ENCODE data around the gene TBC1D22A. TPM values are rescaled to one million over a fixed set of nuclear protein-coding genes. Genes with fewer than 3 reads are reported as not detected.

Gene TBC1D22A
- total RNA-seq, 1 donor from 2014 or later = 41.0 TPM

DNA sequence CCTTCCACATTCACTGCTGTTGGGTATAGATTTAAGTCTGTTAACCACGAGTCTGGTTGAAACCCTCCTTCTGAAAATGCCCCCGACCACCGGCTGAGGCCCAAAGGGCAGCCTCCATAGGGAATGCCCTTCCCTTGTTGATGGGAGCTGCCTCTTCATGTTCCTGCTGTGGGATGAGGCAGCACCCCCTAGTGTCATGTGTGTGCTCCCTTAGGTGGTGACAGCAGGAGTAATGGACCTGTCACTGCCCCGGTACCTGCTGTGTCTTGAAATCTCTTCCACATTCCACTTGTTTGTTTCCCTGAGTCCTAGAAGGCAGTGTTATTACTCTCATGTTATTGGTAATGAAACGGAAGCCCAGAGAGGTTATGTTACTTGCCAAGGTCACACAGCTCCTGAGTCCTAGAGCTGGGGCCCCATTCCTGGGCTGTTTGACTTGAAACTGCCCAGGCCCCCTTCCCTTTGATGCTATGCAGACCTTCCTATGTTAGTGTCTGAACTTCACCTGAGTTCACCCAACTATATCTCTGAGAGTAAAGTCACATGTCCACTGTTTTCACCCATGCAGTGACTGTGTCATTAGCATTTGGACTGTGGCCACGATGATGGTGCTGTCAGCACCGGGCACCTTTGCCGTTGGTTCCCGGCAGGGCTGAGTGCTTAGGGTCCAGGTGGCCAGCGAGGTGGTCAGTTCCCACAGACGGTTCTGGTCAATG lies 234.3 kb downstream of the TBC1D22A start:
- Mint-ChIP-seq H3K27me3 (no peaks in the 10 kb centered on the region), H3K27ac (no peak overlapping the region), H3K4me1 (peaks cover 18% of the 10 kb centered on the region), H3K4me3 (no peak overlapping the region), H3K36me3 (ENCODE audit: low read depth) (peaks cover 19% of the 10 kb centered on the region), H3K9me3 (no peaks in the 10 kb centered on the region)
- intact Hi-C loops (cut with micrococcal nuclease) = no loop called here
- no peak for DNase-seq

- H3K4me1 Mint-ChIP-seq = peaks cover 20% of the 10 kb centered on the region
- no peak overlapping the region for H3K4me3 Mint-ChIP-seq
- H3K27me3 Mint-ChIP-seq = no peaks in the 10 kb centered on the region
- intact Hi-C loops (cut with micrococcal nuclease) = no loop called here
- H3K27ac Mint-ChIP-seq = no peak overlapping the region
- peaks cover 16% of the 10 kb centered on the region for H3K36me3 Mint-ChIP-seq (ENCODE audit: low read depth)
- H3K9me3 Mint-ChIP-seq = no peaks in the 10 kb centered on the region
- no peak for DNase-seq
These were observed 235.0 kb downstream of the TBC1D22A start for GRCh38 chr22:46997311-46997970.

- H3K4me1 Mint-ChIP-seq = peaks cover 20% of the 10 kb centered on the region
- H3K27ac Mint-ChIP-seq = no peak overlapping the region
- intact Hi-C loops (cut with micrococcal nuclease) = no loop called here
- no peaks in the 10 kb centered on the region for H3K27me3 Mint-ChIP-seq
- H3K9me3 Mint-ChIP-seq = no peaks in the 10 kb centered on the region
- H3K36me3 Mint-ChIP-seq (ENCODE audit: low read depth) = peaks cover 16% of the 10 kb centered on the region
- H3K4me3 Mint-ChIP-seq = no peak overlapping the region
- no peak for DNase-seq
These were observed 235.9 kb downstream of the TBC1D22A start for GRCh38 chr22:46998331-46998730.

GRCh38 chr22:47000256-47000655 lies 237.8 kb downstream of the TBC1D22A start:
- intact Hi-C loops (cut with micrococcal nuclease) = no loop called here
- no peak for DNase-seq
- Mint-ChIP-seq H3K9me3 (no peaks in the 10 kb centered on the region), H3K36me3 (ENCODE audit: low read depth) (peaks cover 16% of the 10 kb centered on the region), H3K4me3 (peak overlapping the region; percentile 48), H3K27ac (peak overlapping the region; percentile 86), H3K4me1 (peaks cover 20% of the 10 kb centered on the region), H3K27me3 (no peaks in the 10 kb centered on the region)

GRCh38 chr22:47000888-47001287 lies 238.4 kb downstream of the TBC1D22A start:
- intact Hi-C loops (cut with micrococcal nuclease) = no loop called here
- peak; percentile 59 for DNase-seq

GRCh38 chr22:47001288-47001687 lies 238.8 kb downstream of the TBC1D22A start:
- intact Hi-C loops (cut with micrococcal nuclease) = no loop called here
- H3K36me3 Mint-ChIP-seq (ENCODE audit: low read depth) = peaks cover 16% of the 10 kb centered on the region
- no peaks in the 10 kb centered on the region for H3K27me3 Mint-ChIP-seq
- H3K9me3 Mint-ChIP-seq = no peaks in the 10 kb centered on the region
- peak overlapping the region; percentile 29 for H3K27ac Mint-ChIP-seq
- H3K4me3 Mint-ChIP-seq = no peak overlapping the region
- peak; percentile 62 for DNase-seq
- H3K4me1 Mint-ChIP-seq = peaks cover 20% of the 10 kb centered on the region

More at GRCh38 chr22:47000888-47001287, 238.4 kb downstream of the TBC1D22A start:
- no peaks in the 10 kb centered on the region for H3K27me3 Mint-ChIP-seq
- H3K36me3 Mint-ChIP-seq (ENCODE audit: low read depth) = peaks cover 16% of the 10 kb centered on the region
- peak overlapping the region; percentile 24 for H3K4me3 Mint-ChIP-seq
- peak overlapping the region; percentile 46 for H3K27ac Mint-ChIP-seq
- H3K4me1 Mint-ChIP-seq = peaks cover 20% of the 10 kb centered on the region
- H3K9me3 Mint-ChIP-seq = no peaks in the 10 kb centered on the region

DNA sequence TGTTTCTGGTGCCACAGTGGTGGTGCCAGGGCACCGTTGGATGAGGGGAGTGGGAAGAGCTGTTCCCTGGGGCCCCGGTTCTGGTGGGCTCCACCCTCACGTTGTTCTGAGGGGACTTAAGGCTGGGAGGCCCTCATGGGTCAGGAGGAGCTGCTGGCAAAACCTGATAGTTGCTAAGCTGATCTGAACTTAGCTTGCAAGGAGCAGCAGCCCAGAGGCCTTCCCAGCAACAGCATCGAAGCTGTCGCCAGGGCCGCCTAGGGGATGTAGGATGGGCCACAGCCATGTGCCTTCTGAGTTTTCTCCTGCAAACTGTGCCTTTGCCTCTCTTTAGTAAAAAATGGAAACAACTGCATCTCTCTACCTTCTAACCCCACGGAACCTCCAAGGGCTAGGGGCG lies 240.2 kb downstream of the TBC1D22A start:
- DNase-seq = no peak
- intact Hi-C loops (cut with micrococcal nuclease) = no loop called here
- H3K9me3 Mint-ChIP-seq = no peaks in the 10 kb centered on the region
- peaks cover 13% of the 10 kb centered on the region for H3K36me3 Mint-ChIP-seq (ENCODE audit: low read depth)
- H3K4me3 Mint-ChIP-seq = no peak overlapping the region
- no peak overlapping the region for H3K27ac Mint-ChIP-seq
- H3K4me1 Mint-ChIP-seq = peaks cover 18% of the 10 kb centered on the region
- H3K27me3 Mint-ChIP-seq = no peaks in the 10 kb centered on the region

GRCh38 chr22:47005506-47006408 lies 243.3 kb downstream of the TBC1D22A start:
- no peak for DNase-seq
- Mint-ChIP-seq H3K27me3 (no peaks in the 10 kb centered on the region), H3K9me3 (no peaks in the 10 kb centered on the region), H3K27ac (no peak overlapping the region), H3K4me1 (peaks cover 5% of the 10 kb centered on the region), H3K36me3 (ENCODE audit: low read depth) (peaks cover 2% of the 10 kb centered on the region), H3K4me3 (no peak overlapping the region)
- intact Hi-C loops (cut with micrococcal nuclease) = no loop called here

- Mint-ChIP-seq H3K9me3 (no peaks in the 10 kb centered on the region), H3K27me3 (no peaks in the 10 kb centered on the region), H3K4me1 (peaks cover 2% of the 10 kb centered on the region), H3K4me3 (no peak overlapping the region), H3K27ac (no peak overlapping the region), H3K36me3 (ENCODE audit: low read depth) (peaks cover 2% of the 10 kb centered on the region)
- no peak for DNase-seq
- intact Hi-C loops (cut with micrococcal nuclease) = no loop called here
These were observed 244.0 kb downstream of the TBC1D22A start for GRCh38 chr22:47006433-47006832.

GRCh38 chr22:47006869-47007268 lies 244.4 kb downstream of the TBC1D22A start:
- Mint-ChIP-seq H3K4me1 (peaks cover 2% of the 10 kb centered on the region), H3K4me3 (no peak overlapping the region), H3K27ac (no peak overlapping the region), H3K27me3 (no peaks in the 10 kb centered on the region), H3K9me3 (no peaks in the 10 kb centered on the region), H3K36me3 (ENCODE audit: low read depth) (peaks cover 2% of the 10 kb centered on the region)
- DNase-seq = no peak
- intact Hi-C loops (cut with micrococcal nuclease) = no loop called here

GRCh38 chr22:47007496-47007895 lies 245.0 kb downstream of the TBC1D22A start:
- no peak overlapping the region for H3K27ac Mint-ChIP-seq
- DNase-seq = no peak
- peaks cover 2% of the 10 kb centered on the region for H3K36me3 Mint-ChIP-seq (ENCODE audit: low read depth)
- H3K27me3 Mint-ChIP-seq = no peaks in the 10 kb centered on the region
- no peak overlapping the region for H3K4me3 Mint-ChIP-seq
- intact Hi-C loops (cut with micrococcal nuclease) = no loop called here
- H3K9me3 Mint-ChIP-seq = no peaks in the 10 kb centered on the region
- H3K4me1 Mint-ChIP-seq = no peaks in the 10 kb centered on the region

GRCh38 chr22:47008208-47008885 lies 245.9 kb downstream of the TBC1D22A start:
- no peaks in the 10 kb centered on the region for H3K9me3 Mint-ChIP-seq
- H3K27ac Mint-ChIP-seq = no peak overlapping the region
- intact Hi-C loops (cut with micrococcal nuclease) = no loop called here
- H3K27me3 Mint-ChIP-seq = no peaks in the 10 kb centered on the region
- DNase-seq = no peak
- H3K4me3 Mint-ChIP-seq = no peak overlapping the region
- H3K36me3 Mint-ChIP-seq (ENCODE audit: low read depth) = peaks cover 2% of the 10 kb centered on the region
- no peaks in the 10 kb centered on the region for H3K4me1 Mint-ChIP-seq

DNA sequence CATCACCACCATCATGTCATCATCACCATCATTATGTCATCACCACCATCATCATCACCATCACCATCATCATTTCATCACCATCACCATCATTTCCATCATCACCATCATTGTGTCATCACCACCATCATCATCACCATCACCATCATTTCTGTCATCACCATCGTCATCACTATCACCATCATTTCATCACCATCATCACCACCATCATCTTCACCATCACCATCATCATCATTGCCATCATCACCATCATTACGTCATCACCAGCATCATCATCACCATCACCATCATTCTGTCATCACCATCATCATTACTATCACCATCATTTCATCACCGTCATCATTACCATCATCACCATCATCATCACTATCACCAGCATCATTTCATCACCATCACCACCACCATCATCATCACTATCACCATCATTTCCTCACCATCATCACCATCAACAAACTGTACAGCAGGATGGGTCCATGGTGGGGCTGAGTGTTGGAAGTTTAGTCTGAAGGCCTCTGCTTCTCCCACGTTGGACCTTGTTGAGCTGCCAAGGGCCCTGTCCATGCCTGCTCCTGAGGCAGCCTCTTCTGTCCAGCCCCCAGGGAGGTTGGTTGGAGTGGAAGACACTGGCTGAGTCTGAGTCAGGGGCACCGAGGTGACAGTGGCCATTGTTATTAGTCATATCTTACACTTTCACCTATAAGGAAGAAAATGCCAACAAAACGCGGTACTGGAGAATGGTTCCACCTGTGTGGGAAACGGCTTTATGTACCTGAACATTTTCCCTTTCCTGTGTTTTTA lies 247.1 kb downstream of the TBC1D22A start:
- H3K36me3 Mint-ChIP-seq (ENCODE audit: low read depth) = peaks cover 2% of the 10 kb centered on the region
- H3K27ac Mint-ChIP-seq = no peak overlapping the region
- H3K4me1 Mint-ChIP-seq = no peaks in the 10 kb centered on the region
- no peak overlapping the region for H3K4me3 Mint-ChIP-seq
- intact Hi-C loops (cut with micrococcal nuclease) = no loop called here
- H3K9me3 Mint-ChIP-seq = no peaks in the 10 kb centered on the region
- no peaks in the 10 kb centered on the region for H3K27me3 Mint-ChIP-seq
- DNase-seq = no peak

All from activated CD4-positive, alpha-beta T cell treated with anti-CD3 and anti-CD28 coated beads, Interleukin-2, amount 10 ng/mL, durations not matched to agents 24 days and 14 days (primary cell).